Neural progenitor cell (in vitro differentiated cells): Measurements from ENCODE around the gene LRRC40.
"Not testable (repeated sequence)": the region's sequence is repeated elsewhere in the genome, so short reads cannot be mapped to it uniquely, and the experiment has no call there.

Experiments
- CTCF ChIP-seq: fragments of 200-600 bp; sonication (generic); IDR thresholded peaks from 2 replicates; pipeline ENCODE4 v1.5.1; 2017; ENCODE audit warnings: antibody characterized with exemption, mild to moderate bottlenecking
- EZH2 ChIP-seq: fragments of 200-600 bp; sonication (generic); IDR thresholded peaks from 2 replicates; pipeline ENCODE4 v1.6.1; 2017; ENCODE audit warnings: antibody characterized with exemption, mild to moderate bottlenecking, moderate library complexity
- EZH2phosphoT487 ChIP-seq: fragments of 200-600 bp; sonication (generic); IDR thresholded peaks from 2 replicates; pipeline ENCODE4 v1.6.1; 2017; ENCODE audit warnings: antibody characterized with exemption

- not testable (repeated sequence) for TF ChIP-seq CTCF, EZH2, EZH2phosphoT487
These were observed 12.9 kb downstream of the LRRC40 start for GRCh38 chr1:70192446-70192845.
